OCI-LY1 (cell line): ENCODE results near the gene SLC24A3.

Experiments
- CTCF ChIP-seq: fragments of 200-600 bp; sonication (generic), shearing (Covaris generic); IDR thresholded peaks from 2 replicates; pipeline ENCODE4 v1.5.1; 2017; ENCODE audit warnings: mild to moderate bottlenecking, antibody characterized with exemption, low read length, moderate library complexity, mixed read lengths
- EZH2 ChIP-seq: fragments of 200-600 bp; sonication (generic), shearing (Covaris generic); IDR thresholded peaks from 2 replicates; pipeline ENCODE4 v1.8.0; 2017; ENCODE audit warnings: borderline replicate concordance, mixed run types, mild to moderate bottlenecking, antibody characterized with exemption, low read length, moderate library complexity, mixed read lengths

DNA sequence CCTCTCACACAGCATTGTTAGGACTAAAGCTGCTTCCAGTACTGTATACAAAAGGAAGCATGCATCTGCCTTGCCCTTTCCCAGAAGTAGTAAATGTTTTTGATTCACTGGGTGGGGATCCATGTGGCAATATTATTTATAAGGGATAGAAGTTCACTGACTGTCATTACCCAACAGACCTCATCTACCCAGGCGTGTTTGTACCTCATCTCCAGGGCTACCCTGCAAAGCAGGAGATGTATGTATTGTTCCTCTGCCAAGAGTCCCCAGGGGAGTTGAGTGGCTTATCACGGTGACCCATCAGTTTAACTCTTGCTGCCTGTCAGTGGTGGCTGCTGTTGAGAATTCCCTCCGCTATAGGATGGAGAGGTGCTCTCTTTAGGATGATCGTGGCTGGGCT lies 42.5 kb downstream of the SLC24A3 start:
- TF ChIP-seq CTCF, result no peak
- no peak for TF ChIP-seq EZH2
